ENCODE measurements around the gene FXYD3. TPM values are rescaled to one million over a fixed set of nuclear protein-coding genes. Genes with fewer than 3 reads are reported as not detected.

FXYD3 gene
- total RNA-seq, 4 donors from 2014 or later: 0.26 to 13.4 TPM; not detected in 2

- no peaks in the 10 kb centered on the region for H3K27me3 ChIP-seq
- ATAC-seq (no peak), DNase-seq (no peak)
- no peak overlapping the region for H3K4me3 ChIP-seq
- no peaks in the 10 kb centered on the region for H3K9me3 ChIP-seq
- in situ Hi-C loops (cut with MboI; ENCODE audit: low sequenced_read_pairs in 4 of 4) (no loop called here), intact Hi-C loops (cut with DNase I; ENCODE audit: low total_unique reads) (no loop called here)
- no peaks in the 10 kb centered on the region for H3K36me3 ChIP-seq
- no peak overlapping the region for H3K27ac ChIP-seq
- TF ChIP-seq POLR2A (IDR thresholded peaks at IDR 0.05) (no peak), CTCF (IDR thresholded peaks at IDR 0.05 in 4 of 5, conservative IDR thresholded peaks at IDR 0.05 in 1 of 5) (no peak)
- no peaks in the 10 kb centered on the region for H3K4me1 ChIP-seq
These were observed 41.0 kb upstream of the FXYD3 start for GRCh38 chr19:35074426-35075201.

- ATAC-seq: no peak
- no peaks in the 10 kb centered on the region for H3K4me1 ChIP-seq
- H3K36me3 ChIP-seq: no peaks in the 10 kb centered on the region
- no peaks in the 10 kb centered on the region for H3K27me3 ChIP-seq
- in situ Hi-C loops (cut with MboI; ENCODE audit: low sequenced_read_pairs in 4 of 4): no loop called here
- no peak for DNase-seq
- intact Hi-C loops (cut with DNase I; ENCODE audit: low total_unique reads): no loop called here
- no peak overlapping the region for H3K27ac ChIP-seq
- no peaks in the 10 kb centered on the region for H3K9me3 ChIP-seq
- H3K4me3 ChIP-seq: no peak overlapping the region
- no peak for TF ChIP-seq CTCF (IDR thresholded peaks at IDR 0.05 in 4 of 5, conservative IDR thresholded peaks at IDR 0.05 in 1 of 5)
- TF ChIP-seq POLR2A (IDR thresholded peaks at IDR 0.05): no peak
These were observed 40.2 kb upstream of the FXYD3 start for GRCh38 chr19:35075202-35076025.

GRCh38 chr19:35076026-35076370 lies 39.6 kb upstream of the FXYD3 start:
- in situ Hi-C loops (cut with MboI; ENCODE audit: low sequenced_read_pairs in 4 of 4): no loop called here
- Histone ChIP-seq H3K4me1 (no peaks in the 10 kb centered on the region), H3K27ac (no peak overlapping the region), H3K27me3 (no peaks in the 10 kb centered on the region), H3K36me3 (no peaks in the 10 kb centered on the region), H3K9me3 (no peaks in the 10 kb centered on the region), H3K4me3 (no peak overlapping the region)
- TF ChIP-seq CTCF (IDR thresholded peaks at IDR 0.05 in 4 of 5, conservative IDR thresholded peaks at IDR 0.05 in 1 of 5): no peak
- TF ChIP-seq POLR2A (IDR thresholded peaks at IDR 0.05): no peak
- DNase-seq: no peak
- no peak for ATAC-seq
- intact Hi-C loops (cut with DNase I; ENCODE audit: low total_unique reads): no loop called here

- no peak overlapping the region for H3K27ac ChIP-seq
- intact Hi-C loops (cut with DNase I; ENCODE audit: low total_unique reads) (no loop called here), in situ Hi-C loops (cut with MboI; ENCODE audit: low sequenced_read_pairs in 4 of 4) (no loop called here)
- no peaks in the 10 kb centered on the region for H3K9me3 ChIP-seq
- TF ChIP-seq CTCF (IDR thresholded peaks at IDR 0.05 in 4 of 5, conservative IDR thresholded peaks at IDR 0.05 in 1 of 5) (no peak), POLR2A (IDR thresholded peaks at IDR 0.05) (no peak)
- no peaks in the 10 kb centered on the region for H3K27me3 ChIP-seq
- no peak for DNase-seq
- ATAC-seq: no peak
- H3K4me1 ChIP-seq: no peaks in the 10 kb centered on the region
- no peak overlapping the region for H3K4me3 ChIP-seq
- H3K36me3 ChIP-seq: no peaks in the 10 kb centered on the region
These were observed 39.0 kb upstream of the FXYD3 start for GRCh38 chr19:35076657-35077056.

Measured in gastrocnemius medialis (tissue), 4 donors.